HepG2 (cell line): Measurements from ENCODE around the gene EPN2. TPM values are rescaled to one million over a fixed set of nuclear protein-coding genes. Genes with fewer than 3 reads are reported as not detected.

Source experiments
- BORCS8-MEF2B ChIP-seq: sonication (generic); formaldehyde crosslinking; IDR thresholded peaks from 2 replicates; pipeline ENCODE4 v1.8.0; 2022; ENCODE audit warnings: mild to moderate bottlenecking, missing genetic modification reagents
- FOXA1 ChIP-seq, 2 experiments: fragments of 450-650 bp in 1 of 2; sonication (generic) in 1 of 2; formaldehyde crosslinking in 1 of 2; IDR thresholded peaks; 2 replicates each; pipeline versions ENCODE4 v1.4.0 to v1.6.1; 2016 to 2020; ENCODE audit warnings: missing genetic modification reagents in 1 of 2
- FOXK1 ChIP-seq: sonication (generic); formaldehyde crosslinking; IDR thresholded peaks from 2 replicates; pipeline ENCODE4 v1.4.0; 2020; ENCODE audit warnings: low read depth, missing genetic modification reagents, borderline replicate concordance
- HNF4A ChIP-seq: sonication (generic); formaldehyde crosslinking; IDR thresholded peaks from 2 replicates; pipeline ENCODE4 v1.4.0; 2020; ENCODE audit warnings: missing genetic modification reagents
- JUND ChIP-seq: sonication (generic); formaldehyde crosslinking; IDR thresholded peaks from 2 replicates; pipeline ENCODE4 v1.8.0; 2022; ENCODE audit warnings: mild to moderate bottlenecking, missing genetic modification reagents
- PHF21A ChIP-seq: sonication (generic); formaldehyde crosslinking; IDR thresholded peaks from 2 replicates; pipeline ENCODE4 v1.5.0; 2020; ENCODE audit warnings: mild to moderate bottlenecking, missing genetic modification reagents
- SAP130 ChIP-seq: IDR thresholded peaks from 2 replicates; pipeline ENCODE4 v1.6.1; 2016; ENCODE audit warnings: low read depth
- SP1 ChIP-seq, 2 experiments: fragments of 450-650 bp in 1 of 2; sonication (generic) in 1 of 2; formaldehyde crosslinking in 1 of 2; IDR thresholded peaks; 2 replicates each; pipeline versions ENCODE4 v1.4.0 to v1.6.1; 2016 to 2020; ENCODE audit warnings: missing genetic modification reagents in 1 of 2
- XBP1 ChIP-seq: sonication (generic); formaldehyde crosslinking; IDR thresholded peaks from 2 replicates; pipeline ENCODE4 v1.5.0; 2020; ENCODE audit warnings: missing genetic modification reagents
- ZFX ChIP-seq: sonication (generic); formaldehyde crosslinking; IDR thresholded peaks from 2 replicates; pipeline ENCODE4 v1.4.0; 2020; ENCODE audit warnings: mild to moderate bottlenecking, low read depth, missing genetic modification reagents, moderate library complexity
- ZNF768 ChIP-seq: sonication (generic); formaldehyde crosslinking; IDR thresholded peaks from 2 replicates; pipeline ENCODE4 v1.4.0; 2020; ENCODE audit warnings: missing genetic modification reagents
- polyA plus RNA-seq, 8 experiments: library from polyadenylated mRNA; depleted of rRNA in 3 of 8; stranded (reverse) in 7 of 8; unstranded in 1 of 8; fragments of >200 nt; fragmentation: Illumina TruSeq in 4 of 8; extraction: Trizol in 4 of 8; gene quantifications; 2 replicates each; pipeline versions ENCODE4 v1.2.1 to v1.2.3, GENCODE V29; 2011 to 2016; ENCODE audit warnings: low read depth in 4 of 8, missing spikeins in 1 of 8, mixed read lengths in 1 of 8; ENCODE audit not compliant: insufficient read depth in 1 of 8
- total RNA-seq, 5 experiments: library from RNA; depleted of rRNA; stranded (reverse); fragments of >200 nt; fragmentation: Illumina TruSeq; extraction: Trizol; gene quantifications; 2 replicates each; pipeline ENCODE4 v1.2.3, GENCODE V29; 2016; ENCODE audit warnings: low read depth in 1 of 5
- TF ChIP-seq, protein P1 (sequence below): IDR thresholded peaks from 2 replicates; pipeline ENCODE4 v1.4.0; 2020; ENCODE audit warnings: mild to moderate bottlenecking, missing genetic modification reagents
- TF ChIP-seq, protein P2 (sequence below): sonication (generic); formaldehyde crosslinking; IDR thresholded peaks from 2 replicates; pipeline ENCODE4 v1.4.0; 2020; ENCODE audit warnings: missing genetic modification reagents
- TF ChIP-seq, protein P3 (sequence below): sonication (generic); formaldehyde crosslinking; IDR thresholded peaks from 2 replicates; pipeline ENCODE4 v1.4.0; 2020; ENCODE audit warnings: missing genetic modification reagents
- TF ChIP-seq, protein P4 (sequence below): sonication (generic); formaldehyde crosslinking; IDR thresholded peaks from 2 replicates; pipeline ENCODE4 v1.4.0; 2020; ENCODE audit warnings: missing genetic modification reagents
- TF ChIP-seq, protein P5 (sequence below): sonication (generic); formaldehyde crosslinking; IDR thresholded peaks from 2 replicates; pipeline ENCODE4 v1.4.0; 2020; ENCODE audit warnings: mild to moderate bottlenecking, missing genetic modification reagents

EPN2 gene
- total and polyA plus RNA-seq, 2 of the 13 experiments (the other 11 are each of a cell fraction or from before 2014, with no cell fraction given): 7.8 to 19.2 TPM

DNA sequence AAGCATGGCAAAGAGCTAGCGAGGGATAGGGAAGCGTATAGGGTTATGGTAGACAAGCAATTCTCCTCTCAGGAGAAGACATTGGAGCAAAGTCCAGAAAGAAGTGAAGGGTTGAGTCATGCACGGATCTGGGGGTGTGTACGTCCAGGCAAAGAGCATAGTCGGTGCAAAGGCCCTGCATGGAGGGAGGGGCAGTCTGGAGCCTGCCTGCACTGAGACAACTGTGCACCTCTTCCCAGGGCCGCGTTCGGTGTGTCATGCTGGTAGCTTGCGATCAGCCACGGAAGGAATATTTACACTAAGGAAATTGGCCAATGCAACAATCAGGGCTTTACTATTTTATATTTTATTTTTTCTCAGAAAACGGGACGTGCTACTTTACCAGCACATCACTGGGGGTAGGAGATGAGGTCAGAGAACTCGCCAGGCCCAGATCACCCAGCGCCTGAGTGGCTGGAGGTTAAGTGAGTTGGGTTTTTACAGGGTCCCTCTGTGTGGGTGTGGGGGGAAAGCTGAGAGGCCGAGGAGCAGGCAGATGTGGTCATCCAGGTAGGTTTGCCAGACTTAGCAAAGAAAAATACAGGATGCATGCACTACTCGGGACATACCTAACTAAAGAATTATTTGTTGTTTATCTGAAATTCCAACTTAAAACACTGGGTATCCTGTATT lies 132.1 kb downstream of the EPN2 start (continued):
- TF ChIP-seq, protein P1, sequence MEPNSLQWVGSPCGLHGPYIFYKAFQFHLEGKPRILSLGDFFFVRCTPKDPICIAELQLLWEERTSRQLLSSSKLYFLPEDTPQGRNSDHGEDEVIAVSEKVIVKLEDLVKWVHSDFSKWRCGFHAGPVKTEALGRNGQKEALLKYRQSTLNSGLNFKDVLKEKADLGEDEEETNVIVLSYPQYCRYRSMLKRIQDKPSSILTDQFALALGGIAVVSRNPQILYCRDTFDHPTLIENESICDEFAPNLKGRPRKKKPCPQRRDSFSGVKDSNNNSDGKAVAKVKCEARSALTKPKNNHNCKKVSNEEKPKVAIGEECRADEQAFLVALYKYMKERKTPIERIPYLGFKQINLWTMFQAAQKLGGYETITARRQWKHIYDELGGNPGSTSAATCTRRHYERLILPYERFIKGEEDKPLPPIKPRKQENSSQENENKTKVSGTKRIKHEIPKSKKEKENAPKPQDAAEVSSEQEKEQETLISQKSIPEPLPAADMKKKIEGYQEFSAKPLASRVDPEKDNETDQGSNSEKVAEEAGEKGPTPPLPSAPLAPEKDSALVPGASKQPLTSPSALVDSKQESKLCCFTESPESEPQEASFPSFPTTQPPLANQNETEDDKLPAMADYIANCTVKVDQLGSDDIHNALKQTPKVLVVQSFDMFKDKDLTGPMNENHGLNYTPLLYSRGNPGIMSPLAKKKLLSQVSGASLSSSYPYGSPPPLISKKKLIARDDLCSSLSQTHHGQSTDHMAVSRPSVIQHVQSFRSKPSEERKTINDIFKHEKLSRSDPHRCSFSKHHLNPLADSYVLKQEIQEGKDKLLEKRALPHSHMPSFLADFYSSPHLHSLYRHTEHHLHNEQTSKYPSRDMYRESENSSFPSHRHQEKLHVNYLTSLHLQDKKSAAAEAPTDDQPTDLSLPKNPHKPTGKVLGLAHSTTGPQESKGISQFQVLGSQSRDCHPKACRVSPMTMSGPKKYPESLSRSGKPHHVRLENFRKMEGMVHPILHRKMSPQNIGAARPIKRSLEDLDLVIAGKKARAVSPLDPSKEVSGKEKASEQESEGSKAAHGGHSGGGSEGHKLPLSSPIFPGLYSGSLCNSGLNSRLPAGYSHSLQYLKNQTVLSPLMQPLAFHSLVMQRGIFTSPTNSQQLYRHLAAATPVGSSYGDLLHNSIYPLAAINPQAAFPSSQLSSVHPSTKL: peak; percentile 37
- TF ChIP-seq ZNF768 (CRISPR knock-in tag) (0 out of 2 replicates have a peak, but pooled peaks have one; percentile 28), HNF4A (CRISPR knock-in tag) (peak; percentile 82), ZFX (CRISPR knock-in tag) (0 out of 2 replicates have a peak, but pooled peaks have one; percentile 19), JUND (CRISPR knock-in tag) (0 out of 2 replicates have a peak, but pooled peaks have one; percentile 33), XBP1 (CRISPR knock-in tag) (no peak), SAP130 (CRISPR knock-in tag) (peak; percentile 55), SP1 (IDR thresholded peaks at IDR 0.05) (no peak), SP1 (CRISPR knock-in tag; IDR thresholded peaks at IDR 0.05) (peak; percentile 57; the same call in 1 of the 2 replicates), FOXA1 (IDR thresholded peaks at IDR 0.05) (no peak), FOXA1 (CRISPR knock-in tag; IDR thresholded peaks at IDR 0.05) (peak; percentile 36; the same call in 1 of the 2 replicates), PHF21A (CRISPR knock-in tag) (0 out of 2 replicates have a peak, but pooled peaks have one; percentile 33), BORCS8-MEF2B (no peak), FOXK1 (CRISPR knock-in tag) (peak; percentile 37; the same call in 1 of the 2 replicates)
- TF ChIP-seq, protein P2, sequence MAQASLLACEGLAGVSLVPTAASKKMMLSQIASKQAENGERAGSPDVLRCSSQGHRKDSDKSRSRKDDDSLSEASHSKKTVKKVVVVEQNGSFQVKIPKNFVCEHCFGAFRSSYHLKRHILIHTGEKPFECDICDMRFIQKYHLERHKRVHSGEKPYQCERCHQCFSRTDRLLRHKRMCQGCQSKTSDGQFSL: 0 out of 2 replicates have a peak, but pooled peaks have one; percentile 40
- TF ChIP-seq, protein P3, sequence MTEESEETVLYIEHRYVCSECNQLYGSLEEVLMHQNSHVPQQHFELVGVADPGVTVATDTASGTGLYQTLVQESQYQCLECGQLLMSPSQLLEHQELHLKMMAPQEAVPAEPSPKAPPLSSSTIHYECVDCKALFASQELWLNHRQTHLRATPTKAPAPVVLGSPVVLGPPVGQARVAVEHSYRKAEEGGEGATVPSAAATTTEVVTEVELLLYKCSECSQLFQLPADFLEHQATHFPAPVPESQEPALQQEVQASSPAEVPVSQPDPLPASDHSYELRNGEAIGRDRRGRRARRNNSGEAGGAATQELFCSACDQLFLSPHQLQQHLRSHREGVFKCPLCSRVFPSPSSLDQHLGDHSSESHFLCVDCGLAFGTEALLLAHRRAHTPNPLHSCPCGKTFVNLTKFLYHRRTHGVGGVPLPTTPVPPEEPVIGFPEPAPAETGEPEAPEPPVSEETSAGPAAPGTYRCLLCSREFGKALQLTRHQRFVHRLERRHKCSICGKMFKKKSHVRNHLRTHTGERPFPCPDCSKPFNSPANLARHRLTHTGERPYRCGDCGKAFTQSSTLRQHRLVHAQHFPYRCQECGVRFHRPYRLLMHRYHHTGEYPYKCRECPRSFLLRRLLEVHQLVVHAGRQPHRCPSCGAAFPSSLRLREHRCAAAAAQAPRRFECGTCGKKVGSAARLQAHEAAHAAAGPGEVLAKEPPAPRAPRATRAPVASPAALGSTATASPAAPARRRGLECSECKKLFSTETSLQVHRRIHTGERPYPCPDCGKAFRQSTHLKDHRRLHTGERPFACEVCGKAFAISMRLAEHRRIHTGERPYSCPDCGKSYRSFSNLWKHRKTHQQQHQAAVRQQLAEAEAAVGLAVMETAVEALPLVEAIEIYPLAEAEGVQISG (CRISPR knock-in tag): peak; percentile 73
- TF ChIP-seq, protein P4, sequence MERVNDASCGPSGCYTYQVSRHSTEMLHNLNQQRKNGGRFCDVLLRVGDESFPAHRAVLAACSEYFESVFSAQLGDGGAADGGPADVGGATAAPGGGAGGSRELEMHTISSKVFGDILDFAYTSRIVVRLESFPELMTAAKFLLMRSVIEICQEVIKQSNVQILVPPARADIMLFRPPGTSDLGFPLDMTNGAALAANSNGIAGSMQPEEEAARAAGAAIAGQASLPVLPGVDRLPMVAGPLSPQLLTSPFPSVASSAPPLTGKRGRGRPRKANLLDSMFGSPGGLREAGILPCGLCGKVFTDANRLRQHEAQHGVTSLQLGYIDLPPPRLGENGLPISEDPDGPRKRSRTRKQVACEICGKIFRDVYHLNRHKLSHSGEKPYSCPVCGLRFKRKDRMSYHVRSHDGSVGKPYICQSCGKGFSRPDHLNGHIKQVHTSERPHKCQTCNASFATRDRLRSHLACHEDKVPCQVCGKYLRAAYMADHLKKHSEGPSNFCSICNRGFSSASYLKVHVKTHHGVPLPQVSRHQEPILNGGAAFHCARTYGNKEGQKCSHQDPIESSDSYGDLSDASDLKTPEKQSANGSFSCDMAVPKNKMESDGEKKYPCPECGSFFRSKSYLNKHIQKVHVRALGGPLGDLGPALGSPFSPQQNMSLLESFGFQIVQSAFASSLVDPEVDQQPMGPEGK: peak; percentile 62
- TF ChIP-seq, protein P5, sequence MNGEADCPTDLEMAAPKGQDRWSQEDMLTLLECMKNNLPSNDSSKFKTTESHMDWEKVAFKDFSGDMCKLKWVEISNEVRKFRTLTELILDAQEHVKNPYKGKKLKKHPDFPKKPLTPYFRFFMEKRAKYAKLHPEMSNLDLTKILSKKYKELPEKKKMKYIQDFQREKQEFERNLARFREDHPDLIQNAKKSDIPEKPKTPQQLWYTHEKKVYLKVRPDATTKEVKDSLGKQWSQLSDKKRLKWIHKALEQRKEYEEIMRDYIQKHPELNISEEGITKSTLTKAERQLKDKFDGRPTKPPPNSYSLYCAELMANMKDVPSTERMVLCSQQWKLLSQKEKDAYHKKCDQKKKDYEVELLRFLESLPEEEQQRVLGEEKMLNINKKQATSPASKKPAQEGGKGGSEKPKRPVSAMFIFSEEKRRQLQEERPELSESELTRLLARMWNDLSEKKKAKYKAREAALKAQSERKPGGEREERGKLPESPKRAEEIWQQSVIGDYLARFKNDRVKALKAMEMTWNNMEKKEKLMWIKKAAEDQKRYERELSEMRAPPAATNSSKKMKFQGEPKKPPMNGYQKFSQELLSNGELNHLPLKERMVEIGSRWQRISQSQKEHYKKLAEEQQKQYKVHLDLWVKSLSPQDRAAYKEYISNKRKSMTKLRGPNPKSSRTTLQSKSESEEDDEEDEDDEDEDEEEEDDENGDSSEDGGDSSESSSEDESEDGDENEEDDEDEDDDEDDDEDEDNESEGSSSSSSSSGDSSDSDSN (CRISPR knock-in tag): 0 out of 2 replicates have a peak, but pooled peaks have one; percentile 27
